KMS-11 (cell line): ENCODE data around the gene RNF151.

ENCODE experiments used
- H2AFZ ChIP-seq: fragments of 200-600 bp; sonication (generic); 2 replicates; pipeline ENCODE4 v1.6.1; 2016; ENCODE audit warnings: antibody characterized with exemption, mixed run types, low read depth
- H3K27ac ChIP-seq: fragments of 200-600 bp; sonication (generic); 2 replicates; pipeline ENCODE4 v1.6.1; 2016; ENCODE audit warnings: mild to moderate bottlenecking, mixed run types
- H3K27me3 ChIP-seq: fragments of 200-600 bp; sonication (generic); 2 replicates; pipeline ENCODE4 v1.6.1; 2017; ENCODE audit warnings: mild to moderate bottlenecking, low read depth, mixed run types, moderate library complexity; ENCODE audit not compliant: insufficient read depth
- H3K36me3 ChIP-seq: fragments of 200-600 bp; sonication (generic); 2 replicates; pipeline ENCODE4 v1.6.1; 2017; ENCODE audit warnings: mild to moderate bottlenecking, mixed run types; ENCODE audit not compliant: insufficient read depth
- H3K4me1 ChIP-seq: fragments of 200-600 bp; sonication (generic); 2 replicates; pipeline ENCODE4 v1.6.1; 2016; ENCODE audit warnings: mild to moderate bottlenecking, low read depth, mixed run types; ENCODE audit not compliant: poor library complexity, severe bottlenecking
- H3K4me2 ChIP-seq: fragments of 200-600 bp; sonication (generic); 2 replicates; pipeline ENCODE4 v1.7.0; 2016; ENCODE audit warnings: mild to moderate bottlenecking, mixed run types
- H3K4me3 ChIP-seq: fragments of 200-600 bp; sonication (generic); IDR thresholded peaks from 2 replicates; pipeline ENCODE4 v1.6.1; 2017; ENCODE audit warnings: low read depth, low read length, mixed read lengths; ENCODE audit not compliant: insufficient read depth
- H3K79me2 ChIP-seq: fragments of 200-600 bp; sonication (generic); 2 replicates; pipeline ENCODE4 v1.6.1; 2016; ENCODE audit warnings: low read depth, mixed run types; ENCODE audit not compliant: insufficient read depth
- H3K9ac ChIP-seq: fragments of 200-600 bp; sonication (generic); 2 replicates; pipeline ENCODE4 v1.6.1; 2016; ENCODE audit warnings: mild to moderate bottlenecking, mixed run types
- H4K20me1 ChIP-seq: fragments of 200-600 bp; sonication (generic); 2 replicates; pipeline ENCODE4 v1.6.1; 2016; ENCODE audit warnings: mild to moderate bottlenecking, mixed run types; ENCODE audit not compliant: insufficient read depth
- TF ChIP-seq, protein P1 (sequence below): fragments of 200-600 bp; sonication (generic); conservative IDR thresholded peaks from 2 replicates; pipeline ENCODE4 v1.6.1; 2017; ENCODE audit warnings: low read depth, mild to moderate bottlenecking, antibody characterized with exemption, low read length, moderate library complexity, mixed read lengths

Gene RNF151

DNA sequence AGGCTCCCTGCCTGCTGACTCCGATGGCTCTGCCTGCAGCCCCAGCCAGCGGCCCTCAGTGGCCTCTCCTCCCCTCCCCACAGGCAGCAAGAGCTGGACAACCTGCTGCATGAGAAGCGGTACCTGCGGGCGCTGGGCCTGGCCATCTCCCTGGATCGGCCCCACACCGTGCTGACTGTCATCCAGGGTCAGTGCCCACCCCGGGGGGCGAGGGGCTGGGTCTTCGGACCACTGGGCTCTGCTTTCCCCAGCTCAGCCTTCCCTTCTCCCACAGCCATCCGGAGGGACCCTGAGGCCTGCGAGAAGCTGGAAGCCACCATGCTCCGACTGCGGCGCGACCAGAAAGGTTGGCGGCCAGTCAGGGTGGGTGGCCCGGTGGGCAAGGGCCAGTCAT, 11.2 kb downstream of the RNF151 start:
- H3K27me3 ChIP-seq: no peaks in the 10 kb centered on the region; the same call in 1 of the 2 replicates
- TF ChIP-seq, protein P1, sequence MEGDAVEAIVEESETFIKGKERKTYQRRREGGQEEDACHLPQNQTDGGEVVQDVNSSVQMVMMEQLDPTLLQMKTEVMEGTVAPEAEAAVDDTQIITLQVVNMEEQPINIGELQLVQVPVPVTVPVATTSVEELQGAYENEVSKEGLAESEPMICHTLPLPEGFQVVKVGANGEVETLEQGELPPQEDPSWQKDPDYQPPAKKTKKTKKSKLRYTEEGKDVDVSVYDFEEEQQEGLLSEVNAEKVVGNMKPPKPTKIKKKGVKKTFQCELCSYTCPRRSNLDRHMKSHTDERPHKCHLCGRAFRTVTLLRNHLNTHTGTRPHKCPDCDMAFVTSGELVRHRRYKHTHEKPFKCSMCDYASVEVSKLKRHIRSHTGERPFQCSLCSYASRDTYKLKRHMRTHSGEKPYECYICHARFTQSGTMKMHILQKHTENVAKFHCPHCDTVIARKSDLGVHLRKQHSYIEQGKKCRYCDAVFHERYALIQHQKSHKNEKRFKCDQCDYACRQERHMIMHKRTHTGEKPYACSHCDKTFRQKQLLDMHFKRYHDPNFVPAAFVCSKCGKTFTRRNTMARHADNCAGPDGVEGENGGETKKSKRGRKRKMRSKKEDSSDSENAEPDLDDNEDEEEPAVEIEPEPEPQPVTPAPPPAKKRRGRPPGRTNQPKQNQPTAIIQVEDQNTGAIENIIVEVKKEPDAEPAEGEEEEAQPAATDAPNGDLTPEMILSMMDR: no peak
- no peak overlapping the region for H3K27ac ChIP-seq

DNA sequence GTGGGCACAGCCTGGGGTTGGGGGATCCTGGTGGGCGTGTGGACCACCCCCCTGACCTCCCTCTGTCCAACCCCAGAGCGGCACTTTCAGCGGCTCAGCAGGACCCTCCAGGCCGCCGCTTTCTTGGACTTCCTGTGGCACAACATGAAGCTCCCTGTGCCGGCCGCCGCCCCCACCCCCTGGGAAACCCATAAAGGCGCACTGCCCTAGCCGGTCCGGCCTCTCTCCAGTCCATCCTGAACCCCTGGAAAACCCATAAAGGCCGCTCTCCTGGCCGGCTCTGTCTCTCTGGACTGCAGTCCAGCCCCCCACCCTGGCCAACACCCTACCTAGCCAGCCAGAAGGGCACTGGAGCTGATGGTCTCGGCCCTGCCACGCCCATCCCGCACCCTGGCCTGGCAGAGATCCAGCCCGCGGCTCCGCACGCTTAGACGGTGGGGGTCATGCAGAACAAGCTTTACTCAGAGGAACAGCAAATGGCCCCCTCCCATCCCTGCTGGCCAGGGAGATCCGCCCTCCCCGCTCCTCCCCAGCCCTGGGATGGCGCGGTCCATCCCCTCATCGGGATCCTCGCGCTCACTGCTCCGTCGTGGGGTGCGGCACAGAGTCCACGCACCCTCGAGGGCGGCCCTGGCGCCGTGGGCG, 11.9 kb downstream of the RNF151 start:
- no peaks in the 10 kb centered on the region; the same call in 1 of the 2 replicates for H3K36me3 ChIP-seq

More for the DNA sequence above, 11.2 kb downstream of the RNF151 start:
- Histone ChIP-seq H3K4me3 (no peak overlapping the region), H2AFZ (no peak overlapping the region), H3K36me3 (no peaks in the 10 kb centered on the region; the same call in 1 of the 2 replicates), H3K79me2 (peaks cover 10% of the 10 kb centered on the region), H3K4me1 (peaks cover 34% of the 10 kb centered on the region), H4K20me1 (no peaks in the 10 kb centered on the region), H3K4me2 (no peak overlapping the region), H3K9ac (no peak overlapping the region)

DNA sequence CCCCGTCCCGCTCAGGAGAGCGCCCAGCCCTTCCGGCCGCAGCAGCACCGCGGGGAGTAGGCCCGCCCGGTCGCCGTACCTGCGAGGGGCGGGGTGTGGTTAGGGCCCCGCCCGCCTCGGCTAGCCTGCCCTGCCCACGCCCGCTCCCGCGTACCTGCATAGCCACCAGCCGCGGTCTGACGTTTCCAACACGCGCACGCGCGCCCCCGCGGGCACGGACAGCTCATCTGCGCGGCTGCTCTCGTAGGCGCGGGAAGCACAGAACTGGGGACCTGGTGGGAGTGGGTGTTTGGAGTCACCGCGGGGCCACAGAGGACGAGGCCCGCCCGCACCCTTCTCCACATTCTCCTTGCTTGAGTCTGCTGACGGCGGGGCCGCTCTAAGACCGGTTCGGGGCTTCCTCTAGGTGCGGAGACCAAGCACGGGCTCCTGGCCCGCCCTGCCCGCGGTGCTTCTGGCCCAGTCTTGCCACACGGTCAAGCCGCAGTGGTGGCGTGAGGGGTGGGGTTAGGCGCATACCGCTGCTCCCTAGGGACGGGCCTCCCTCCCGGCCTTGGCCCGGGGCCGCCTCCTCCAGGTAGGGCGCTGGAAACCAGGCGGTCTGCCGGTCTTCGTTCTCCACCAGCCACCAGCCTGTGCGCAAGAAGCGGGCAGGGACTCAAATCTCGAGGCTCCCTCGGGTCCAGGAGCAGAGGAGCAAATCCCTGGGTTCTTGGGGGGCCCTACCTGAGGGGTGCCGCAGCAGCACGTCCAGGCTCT, 12.8 kb downstream of the RNF151 start:
- no peak overlapping the region for H3K9ac ChIP-seq
- H2AFZ ChIP-seq: no peak overlapping the region
- H3K4me1 ChIP-seq: peaks cover 28% of the 10 kb centered on the region
- H3K27me3 ChIP-seq: peaks cover 5% of the 10 kb centered on the region; the same call in 1 of the 2 replicates
- no peak overlapping the region for H3K4me3 ChIP-seq
- H4K20me1 ChIP-seq: no peaks in the 10 kb centered on the region
- H3K4me2 ChIP-seq: no peak overlapping the region
- H3K27ac ChIP-seq: no peak overlapping the region
- no peaks in the 10 kb centered on the region for H3K79me2 ChIP-seq
- H3K36me3 ChIP-seq: no peaks in the 10 kb centered on the region; the same call in 1 of the 2 replicates
- TF ChIP-seq, protein P1: no peak

More for the DNA sequence above, 11.9 kb downstream of the RNF151 start:
- H3K4me1 ChIP-seq: peaks cover 31% of the 10 kb centered on the region
- peaks cover 3% of the 10 kb centered on the region; the same call in 1 of the 2 replicates for H3K79me2 ChIP-seq
- no peak overlapping the region for H3K27ac ChIP-seq
- H3K4me2 ChIP-seq: no peak overlapping the region
- no peak overlapping the region for H3K9ac ChIP-seq
- peaks cover 5% of the 10 kb centered on the region; the same call in 1 of the 2 replicates for H3K27me3 ChIP-seq
- H4K20me1 ChIP-seq: no peaks in the 10 kb centered on the region
- H3K4me3 ChIP-seq: no peak overlapping the region
- H2AFZ ChIP-seq: no peak overlapping the region
- TF ChIP-seq, protein P1: no peak

DNA sequence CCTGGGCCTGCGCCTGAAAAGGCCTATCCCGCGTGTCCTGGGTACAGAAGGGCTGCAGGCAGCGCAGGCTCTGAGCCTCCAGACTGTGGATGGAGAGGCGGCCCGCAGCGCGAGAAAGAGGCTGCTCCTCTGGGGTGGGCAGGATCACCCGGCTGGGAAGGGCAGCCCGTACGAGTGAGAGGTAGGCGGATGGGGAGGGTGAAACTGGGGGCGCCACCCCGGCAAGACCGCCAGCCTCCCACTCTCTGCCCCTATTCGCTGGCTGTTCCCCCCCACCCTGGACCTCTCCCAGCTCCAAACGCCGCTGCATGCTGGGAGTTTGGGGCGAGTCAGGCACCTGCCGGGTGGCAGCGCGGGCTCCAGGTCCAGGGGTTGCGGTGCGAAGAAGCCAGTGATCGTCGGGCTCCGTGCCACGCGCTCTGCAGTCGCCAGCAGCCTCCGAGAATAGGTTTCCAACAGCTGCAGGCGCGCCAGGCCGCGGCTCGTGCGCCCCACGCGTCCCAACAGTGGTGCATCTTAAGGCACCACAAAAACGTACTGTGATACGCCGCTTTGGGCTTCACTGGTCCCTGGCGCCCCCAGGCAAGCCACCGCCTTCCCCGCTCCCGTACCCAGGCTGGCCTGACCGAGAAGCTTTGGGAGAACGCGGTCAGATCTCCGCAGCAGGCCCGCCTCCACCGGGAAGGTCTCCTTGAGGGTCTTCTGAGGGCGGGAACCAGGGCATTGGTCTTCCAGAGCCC, 13.5 kb downstream of the RNF151 start:
- Histone ChIP-seq H3K27me3 (peaks cover 5% of the 10 kb centered on the region; the same call in 1 of the 2 replicates), H3K4me2 (no peak overlapping the region), H3K4me3 (no peak overlapping the region), H2AFZ (no peak overlapping the region), H3K79me2 (no peaks in the 10 kb centered on the region), H3K27ac (no peak overlapping the region), H3K36me3 (no peaks in the 10 kb centered on the region; the same call in 1 of the 2 replicates), H3K9ac (no peak overlapping the region), H3K4me1 (peaks cover 30% of the 10 kb centered on the region), H4K20me1 (no peaks in the 10 kb centered on the region)
- TF ChIP-seq, protein P1: no peak
